Panc1 (cell line): ENCODE data around the gene OR10A2. TPM values are rescaled to one million over a fixed set of nuclear protein-coding genes. Genes with fewer than 3 reads are reported as not detected.

Source experiments
- ATAC-seq: fragments of 200-7000 bp; cut with Tn5 transposase; 2 replicates; pipeline ENCODE4 v1.9.1; 2020; ENCODE audit warnings: mild to moderate bottlenecking, moderate library complexity
- BruUV-seq: library from RNA; stranded (reverse); fragments of 400-500 nt; replicated peaks from 2 replicates; lab custom pipeline; 2021; lab: Mats Ljungman, UMichigan
- CTCF ChIA-PET: fragments of 300-600 bp; sonication (Branson Sonifier 250); formaldehyde crosslinking; loops from one replicate; lab custom pipeline; 2022; ENCODE audit warnings: antibody characterized with exemption; lab: Charles Lee
- POLR2A ChIA-PET: fragments of 300-600 bp; sonication (Branson Sonifier 250); formaldehyde crosslinking; loops from one replicate; lab custom pipeline; 2022; ENCODE audit warnings: antibody characterized with exemption; lab: Charles Lee
- DNase-seq: peaks from one replicate; pipeline ENCODE4 v3.0.0-alpha.2; 2010; ENCODE audit warnings: low read depth, low spot score
- H3K27ac ChIP-seq: 2 replicates; pipeline ENCODE4 v1.5.1; 2011; ENCODE audit warnings: mild to moderate bottlenecking, low read length, inconsistent platforms
- H3K27me3 ChIP-seq: fragments of 200-500 bp; sonication (Bioruptor generic); 2 replicates; pipeline ENCODE4 v1.6.0; 2014; ENCODE audit warnings: low read length, inconsistent platforms; ENCODE audit not compliant: control insufficient read depth, insufficient read depth
- H3K36me3 ChIP-seq: fragments of 200-500 bp; sonication (Bioruptor generic); 2 replicates; pipeline ENCODE4 v1.5.1; 2014; ENCODE audit warnings: inconsistent platforms, mild to moderate bottlenecking, low read length, moderate library complexity; ENCODE audit not compliant: control insufficient read depth, insufficient read depth
- H3K4me1 ChIP-seq: 2 replicates; pipeline ENCODE4 v1.5.1; 2011; ENCODE audit warnings: inconsistent platforms, mild to moderate bottlenecking, low read length, moderate library complexity; ENCODE audit not compliant: control insufficient read depth, insufficient read depth
- H3K4me3 ChIP-seq, 2 experiments: 2 replicates each; pipeline ENCODE4 v1.5.1; 2011 to 2012; ENCODE audit warnings: low read depth in 2 of 2, low read length in 2 of 2, mild to moderate bottlenecking in 2 of 2, inconsistent platforms in 1 of 2, moderate library complexity in 1 of 2
- H3K9me3 ChIP-seq: fragments of 200-500 bp; sonication (Bioruptor generic); 2 replicates; pipeline ENCODE4 v1.5.1; 2014; ENCODE audit warnings: low read depth, mild to moderate bottlenecking, inconsistent platforms, low read length, moderate library complexity; ENCODE audit not compliant: control insufficient read depth, insufficient read depth
- CTCF ChIP-seq: fragments of 450-650 bp; IDR thresholded peaks from 2 replicates; pipeline ENCODE4 v1.5.1; 2017; ENCODE audit warnings: mild to moderate bottlenecking
- POLR2AphosphoS5 ChIP-seq: IDR thresholded peaks from 2 replicates; pipeline ENCODE4 v1.6.1; 2012; ENCODE audit warnings: mild to moderate bottlenecking, low read depth, low read length, moderate library complexity
- REST ChIP-seq, 2 experiments: IDR thresholded peaks; 2 replicates each; pipeline ENCODE4 v1.6.1; 2011 to 2012; ENCODE audit warnings: low read depth in 2 of 2, control low read depth in 1 of 2, low read length in 1 of 2, mild to moderate bottlenecking in 1 of 2, moderate library complexity in 1 of 2; ENCODE audit not compliant: insufficient read depth in 1 of 2
- SIN3A ChIP-seq: IDR thresholded peaks from 2 replicates; pipeline ENCODE4 v1.6.1; 2012; ENCODE audit warnings: low read depth, mild to moderate bottlenecking, low read length, moderate library complexity, borderline replicate concordance; ENCODE audit not compliant: insufficient read depth
- TCF7L2 ChIP-seq: IDR thresholded peaks from 2 replicates; pipeline ENCODE4 v1.6.1; 2011; ENCODE audit warnings: mild to moderate bottlenecking, low read depth, low read length, inconsistent platforms
- in situ Hi-C: cut with HindIII; loops from 2 replicates; pipeline ENCODE4 v1.10.0; 2016; ENCODE audit warnings: low sequenced_read_pairs, low pct_unique_long_range_greater_than_20kb
- intact Hi-C: fragments of 100-400 bp; cut with micrococcal nuclease; formaldehyde crosslinking; loops from one replicate; pipeline ENCODE4 v1.10.0; 2022; ENCODE audit not compliant: unreplicated experiment
- total RNA-seq: library from RNA; stranded (reverse); gene quantifications from one replicate; pipeline ENCODE4 v1.2.1, GENCODE V29; 2021; ENCODE audit not compliant: unreplicated experiment

Gene OR10A2
- total RNA-seq, 1 experiment from 2014 or later, result not detected

GRCh38 chr11:6920702-6921101 is 57.8 kb downstream of the OR10A2 start, which contains the start of gene OR2D3:
OR2D3 (plus strand) TSS chr11:6921002; CDS start chr11:6921002, 0 bp downstream.
- DNase-seq, result no peak
- H3K27ac ChIP-seq, result no peak within 1 kb of the TSS
- BruUV-seq, result no TSS peak
- ChIA-PET CTCF (no interaction called here), POLR2A (no interaction called here)
- H3K4me3 ChIP-seq, result no peak within 1 kb of the TSS
- no peaks in the 10 kb centered on the region for H3K27me3 ChIP-seq
- H3K4me1 ChIP-seq, result peaks cover 4% of the 10 kb centered on the region; the same call in 1 of the 2 replicates
- no peaks in the 10 kb centered on the region for H3K9me3 ChIP-seq
- no peak for ATAC-seq
- in situ Hi-C loops (no loop called here), intact Hi-C loops (no loop called here)
- TF ChIP-seq SIN3A, result no peak
- TF ChIP-seq TCF7L2, result no peak
- no peak for TF ChIP-seq REST (IDR thresholded peaks at IDR 0.05; ENCODE audit: insufficient read depth in 1 of 2, low read depth in 2 of 2, low read length in 1 of 2)
- no peak for TF ChIP-seq CTCF
- TF ChIP-seq POLR2AphosphoS5, result no peak
- no peaks in the 10 kb centered on the region for H3K36me3 ChIP-seq

Other genes starting within 250 kb of the OR10A2 start
- 200 TPM for gene TPP1, start 243.6 kb upstream of the OR10A2 start, total RNA-seq
- gene DCHS1, start 207.2 kb upstream of the OR10A2 start, total RNA-seq, result 2.2 TPM
- 115 TPM for gene MRPL17, start 179.7 kb upstream of the OR10A2 start, total RNA-seq
- gene OR2AG2, start 91.1 kb upstream of the OR10A2 start, total RNA-seq, result 0.18 TPM
- not detected for gene OR2AG1, start 80.0 kb upstream of the OR10A2 start, total RNA-seq
- gene OR6A2, start 63.4 kb upstream of the OR10A2 start, total RNA-seq, result 0.15 TPM
- gene OR10A5, start 17.4 kb upstream of the OR10A2 start, total RNA-seq, result not detected
- not detected for gene OR10A4, start 13.6 kb downstream of the OR10A2 start, total RNA-seq
- 0.49 TPM for gene OR2D2, start 29.4 kb downstream of the OR10A2 start, total RNA-seq
- not detected for gene OR2D3, start 57.9 kb downstream of the OR10A2 start, total RNA-seq
- 12.8 TPM for gene ZNF215, start 63.4 kb downstream of the OR10A2 start, total RNA-seq
- 3.0 TPM for gene ZNF214, start 157.3 kb downstream of the OR10A2 start, total RNA-seq
- gene NLRP14, start 157.4 kb downstream of the OR10A2 start, total RNA-seq, result 0.08 TPM
- 0.10 TPM for gene RBMXL2, start 225.9 kb downstream of the OR10A2 start, total RNA-seq